GM19397 (cell line): ENCODE data around the gene ZNF638.
"Not testable (repeated sequence)": the region's sequence is repeated elsewhere in the genome, so short reads cannot be mapped to it uniquely, and the experiment has no call there.

Experiments
- ATAC-seq: cut with Tn5 transposase; IDR thresholded peaks from one replicate; pipeline ENCODE4 v1.9.1; 2021; ENCODE audit warnings: mild to moderate bottlenecking, moderate library complexity; ENCODE audit not compliant: unreplicated experiment

Gene ZNF638

DNA sequence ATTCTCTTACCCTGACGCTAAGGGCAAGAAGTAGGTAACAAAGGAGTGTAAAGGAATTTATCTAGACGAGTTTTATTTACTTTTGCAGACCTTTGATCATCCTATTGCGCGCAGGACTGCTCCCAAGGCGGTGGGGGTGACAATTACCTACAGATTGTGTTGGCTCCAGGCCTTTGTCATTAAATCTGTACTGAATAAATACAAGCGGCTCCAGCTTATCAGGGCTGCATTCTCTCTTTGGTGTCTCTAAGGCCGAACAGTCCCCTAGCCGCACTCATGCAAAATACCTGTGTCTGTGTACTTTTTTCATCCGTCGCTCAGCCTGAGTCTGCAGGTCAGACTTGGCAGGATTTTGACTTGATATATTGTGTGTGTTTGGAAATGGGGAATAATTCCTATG, 63.9 kb downstream of the ZNF638 start:
- no peak for ATAC-seq

DNA sequence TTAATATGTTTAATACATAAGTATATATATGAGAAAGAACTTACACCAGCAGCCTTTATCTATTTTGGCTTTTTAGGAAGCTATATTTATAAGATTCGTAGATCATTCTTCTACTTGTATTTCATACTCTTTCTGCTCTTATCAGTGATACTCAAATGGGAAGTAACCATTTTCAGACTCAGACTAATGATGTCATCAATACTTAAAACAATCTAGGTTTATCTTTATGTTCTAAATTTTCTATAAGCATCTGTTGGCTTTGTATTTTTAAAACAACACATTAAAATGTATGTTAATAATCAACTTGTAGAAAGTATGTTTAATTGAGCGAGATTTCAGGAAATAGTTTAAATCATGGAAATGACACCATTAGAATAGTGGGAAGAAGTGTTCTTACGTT, 70.8 kb downstream of the ZNF638 start:
- no peak for ATAC-seq

DNA sequence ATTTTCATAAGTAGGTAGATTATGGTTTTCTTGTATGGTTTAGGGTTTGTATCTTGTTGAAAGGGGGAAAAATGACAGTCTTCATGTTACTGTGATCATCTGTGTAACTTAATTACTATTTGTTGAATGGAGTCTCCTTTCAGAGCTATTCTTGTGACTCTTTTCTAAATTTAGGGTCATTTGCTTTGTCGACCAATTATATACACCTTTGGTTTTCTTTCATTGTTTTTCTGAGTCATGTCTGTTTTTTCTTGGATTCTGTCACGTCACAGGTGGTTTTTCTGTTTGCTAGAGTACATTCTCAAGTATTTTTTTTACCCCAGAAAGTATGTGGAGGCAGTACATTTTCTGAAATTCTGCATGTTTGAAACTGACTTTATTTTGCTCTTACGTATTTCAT, 78.0 kb downstream of the ZNF638 start:
- no peak for ATAC-seq

DNA sequence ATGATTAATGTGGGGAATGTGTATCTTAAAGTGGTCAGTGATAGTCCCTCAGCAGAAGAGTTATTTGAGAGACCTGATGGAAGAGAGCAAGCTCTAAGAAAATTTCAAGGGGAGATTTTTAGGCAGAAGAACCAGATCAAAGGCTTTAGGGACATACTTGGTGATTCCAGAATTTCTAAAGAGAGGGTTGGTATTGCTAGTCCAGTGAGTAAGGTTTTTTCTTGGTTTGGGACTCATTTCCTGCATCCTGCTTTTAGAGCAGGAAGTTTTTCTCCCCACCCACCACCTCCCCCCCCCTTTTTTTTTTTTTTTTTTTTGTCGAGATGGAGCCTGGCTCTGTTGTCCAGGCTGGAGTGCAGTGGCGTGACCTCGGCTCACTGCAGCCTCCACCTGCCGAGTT, 79.1 kb downstream of the ZNF638 start:
- ATAC-seq: no peak

DNA sequence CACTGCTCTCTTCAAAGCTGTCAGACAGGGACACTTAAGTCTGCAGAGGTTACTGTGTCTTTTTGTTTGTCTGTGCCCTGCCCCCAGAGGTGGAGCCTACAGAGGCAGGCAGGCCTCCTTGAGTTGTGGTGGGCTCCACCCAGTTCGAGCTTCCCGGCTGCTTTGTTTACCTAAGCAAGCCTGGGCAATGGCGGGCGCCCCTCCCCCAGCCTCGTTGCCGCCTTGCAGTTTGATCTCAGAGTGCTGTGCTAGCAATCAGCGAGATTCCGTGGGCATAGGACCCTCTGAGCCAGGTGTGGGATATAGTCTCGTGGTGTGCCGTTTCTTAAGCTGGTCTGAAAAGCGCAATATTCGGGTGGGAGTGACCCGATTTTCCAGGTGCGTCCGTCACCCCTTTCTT, 85.3 kb downstream of the ZNF638 start:
- ATAC-seq: not testable (repeated sequence)

DNA sequence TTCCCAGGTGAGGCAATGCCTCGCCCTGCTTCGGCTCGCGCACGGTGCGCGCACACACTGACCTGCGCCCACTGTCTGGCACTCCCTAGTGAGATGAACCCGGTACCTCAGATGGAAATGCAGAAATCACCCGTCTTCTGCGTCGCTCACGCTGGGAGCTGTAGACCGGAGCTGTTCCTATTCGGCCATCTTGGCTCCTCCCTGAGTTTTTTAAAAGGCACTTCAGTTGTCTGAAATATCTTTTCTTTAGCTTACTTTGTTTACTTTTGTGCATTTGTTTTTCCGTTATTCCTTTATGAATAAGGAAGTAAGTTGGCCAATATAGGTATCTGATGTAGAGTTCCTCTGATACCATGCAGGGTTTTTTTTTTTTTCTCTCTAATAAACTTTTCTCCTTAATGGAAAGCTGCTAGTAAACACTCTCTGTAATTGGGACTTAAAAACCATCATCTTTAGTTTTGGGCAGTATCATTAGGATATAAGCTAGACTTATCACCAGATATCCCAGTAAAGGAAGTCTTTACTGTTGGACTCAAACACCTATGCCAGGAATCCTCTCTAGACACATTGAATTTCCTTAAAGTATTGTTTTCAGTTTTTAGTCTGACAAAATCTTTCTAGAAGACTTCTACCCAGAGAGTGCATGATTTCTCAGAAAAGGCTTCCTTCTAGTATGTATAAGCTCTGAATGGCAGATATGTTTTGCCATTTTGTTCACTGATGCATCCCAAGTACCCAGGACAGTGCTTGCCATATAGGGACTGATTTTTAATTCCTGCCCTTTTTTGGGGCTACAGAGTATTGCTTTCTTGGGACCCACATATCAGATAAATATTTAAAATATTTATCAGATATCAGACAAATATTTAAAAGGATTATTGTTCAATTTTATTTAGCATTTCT, 86.0 kb downstream of the ZNF638 start:
- no peak for ATAC-seq

DNA sequence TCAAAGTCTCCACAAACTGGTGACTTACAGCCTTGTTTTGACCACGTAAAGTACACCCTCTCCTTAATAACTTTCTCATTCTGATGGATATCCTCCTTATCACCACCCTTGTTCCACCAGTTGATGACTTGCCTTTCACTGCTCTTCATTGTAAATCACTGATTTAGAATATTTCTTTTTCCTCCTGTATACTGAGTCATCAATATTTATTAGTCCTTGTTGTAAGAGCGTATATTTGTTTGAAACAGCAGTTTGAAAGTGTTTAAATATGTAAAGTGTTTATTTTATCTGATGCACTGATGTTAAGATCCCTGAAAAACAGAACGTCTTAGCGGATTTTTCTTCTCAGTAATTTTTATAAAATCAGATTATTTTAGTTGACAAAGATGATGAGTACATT, 87.6 kb downstream of the ZNF638 start:
- ATAC-seq: no peak

DNA sequence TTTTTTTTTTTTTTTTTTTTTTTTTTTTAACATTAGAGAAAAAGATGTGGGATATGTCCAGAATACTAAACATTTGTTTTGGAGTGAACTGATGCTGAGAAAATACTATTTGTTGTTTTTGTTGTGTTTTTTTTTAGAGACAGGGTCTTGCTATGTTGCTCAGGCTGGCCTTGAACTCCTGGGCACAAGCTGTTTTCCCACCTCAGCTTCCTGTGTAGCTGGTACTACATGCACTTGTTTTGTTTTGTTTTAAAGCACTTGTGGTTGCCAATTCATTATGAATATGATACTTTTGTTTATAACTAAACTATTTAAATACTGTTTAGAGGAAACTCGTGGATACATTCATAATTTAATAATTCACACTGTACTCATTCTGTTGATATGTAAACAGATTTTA, 88.4 kb downstream of the ZNF638 start:
- no peak for ATAC-seq

DNA sequence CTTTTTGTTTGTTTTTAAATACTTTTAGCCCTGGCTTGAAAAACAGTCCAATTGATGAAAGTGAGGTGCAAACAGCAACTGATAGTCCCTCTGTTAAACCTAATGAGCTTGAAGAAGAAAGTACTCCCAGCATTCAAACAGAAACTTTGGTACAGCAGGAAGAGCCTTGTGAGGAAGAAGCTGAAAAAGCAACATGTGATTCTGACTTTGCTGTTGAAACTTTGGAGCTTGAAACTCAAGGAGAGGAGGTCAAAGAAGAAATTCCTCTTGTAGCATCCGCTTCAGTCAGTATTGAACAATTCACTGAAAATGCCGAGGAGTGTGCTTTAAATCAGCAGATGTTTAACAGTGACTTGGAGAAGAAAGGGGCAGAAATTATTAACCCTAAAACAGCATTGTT, 91.2 kb downstream of the ZNF638 start:
- ATAC-seq: no peak

DNA sequence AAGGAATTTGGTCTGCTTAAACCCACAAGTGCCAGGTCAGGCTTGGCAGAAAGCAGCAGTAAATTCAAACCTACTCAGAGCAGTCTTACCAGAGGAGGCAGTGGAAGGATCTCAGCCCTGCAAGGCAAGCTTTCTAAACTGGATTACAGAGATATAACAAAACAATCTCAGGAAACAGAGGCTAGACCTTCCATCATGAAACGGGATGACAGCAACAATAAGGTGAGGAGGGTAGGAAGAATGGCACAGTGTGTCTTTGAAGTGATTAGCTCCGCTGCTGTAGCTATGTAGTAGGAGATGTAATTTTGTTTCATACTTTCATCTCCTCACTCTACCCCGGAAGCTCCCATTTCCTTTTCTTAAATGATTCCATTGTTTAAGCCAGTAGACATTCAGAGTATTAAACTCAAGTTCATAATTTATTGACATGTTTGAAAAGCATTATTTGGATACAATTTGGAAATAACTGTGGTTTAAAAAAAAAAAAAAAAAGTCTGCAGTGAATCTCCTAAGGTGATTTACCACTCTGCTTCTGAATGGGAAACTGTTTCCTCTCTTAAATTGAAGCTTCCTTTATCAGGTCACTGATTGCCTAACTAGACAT, 92.3 kb downstream of the ZNF638 start:
- no peak for ATAC-seq

DNA sequence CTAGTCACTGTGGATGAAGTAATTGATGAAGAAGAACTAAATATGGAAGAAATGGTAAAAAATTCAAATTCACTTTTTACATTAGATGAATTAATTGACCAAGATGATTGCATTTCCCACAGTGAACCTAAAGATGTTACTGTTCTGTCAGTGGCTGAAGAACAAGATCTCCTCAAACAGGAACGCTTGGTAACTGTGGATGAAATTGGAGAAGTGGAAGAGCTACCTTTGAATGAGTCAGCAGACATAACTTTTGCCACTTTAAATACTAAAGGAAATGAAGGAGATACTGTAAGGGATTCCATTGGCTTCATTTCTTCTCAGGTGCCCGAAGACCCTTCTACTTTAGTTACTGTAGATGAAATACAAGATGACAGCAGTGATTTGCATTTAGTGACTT, 95.1 kb downstream of the ZNF638 start:
- ATAC-seq: no peak

DNA sequence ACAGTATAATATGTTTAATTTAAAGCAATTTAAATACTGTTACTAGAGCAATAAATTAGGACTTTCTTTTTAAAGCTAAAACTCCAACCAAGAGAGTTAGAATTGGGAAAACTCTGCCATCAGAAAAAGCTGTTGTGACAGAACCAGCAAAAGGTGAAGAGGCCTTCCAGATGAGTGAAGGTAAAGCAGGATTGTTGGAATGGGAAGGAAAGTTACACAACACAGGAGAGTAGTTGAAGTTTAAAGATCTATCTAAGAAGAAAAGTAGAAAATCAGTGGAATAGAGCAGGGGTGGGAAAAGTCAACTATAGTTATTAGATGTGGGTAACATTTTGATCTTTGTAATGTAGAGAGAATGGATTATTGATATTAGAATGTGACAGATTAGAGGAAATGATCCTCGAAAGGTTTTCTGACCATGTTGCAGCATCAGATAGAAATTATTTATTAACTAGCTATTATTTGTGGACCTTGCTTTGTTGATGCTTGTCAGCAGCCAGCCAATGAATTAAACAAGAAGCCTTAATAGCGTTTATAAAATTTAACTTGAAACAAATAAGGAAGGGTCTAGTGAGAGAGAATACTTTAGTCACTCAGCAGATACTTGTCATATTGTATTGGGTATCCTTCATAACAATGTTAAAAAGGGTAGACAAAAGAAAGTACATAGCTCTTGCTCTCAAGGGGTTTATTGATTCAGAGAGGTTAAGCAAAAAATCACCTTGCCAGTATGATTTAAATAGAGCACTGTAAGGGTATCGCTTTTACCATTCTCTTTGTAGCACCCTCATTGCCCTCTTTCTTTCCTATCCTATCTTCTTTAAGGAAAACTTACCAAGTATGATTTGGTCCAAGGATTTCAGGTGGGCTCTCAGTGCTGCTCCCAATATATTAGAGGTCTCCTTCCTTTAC, 97.1 kb downstream of the ZNF638 start:
- no peak for ATAC-seq

DNA sequence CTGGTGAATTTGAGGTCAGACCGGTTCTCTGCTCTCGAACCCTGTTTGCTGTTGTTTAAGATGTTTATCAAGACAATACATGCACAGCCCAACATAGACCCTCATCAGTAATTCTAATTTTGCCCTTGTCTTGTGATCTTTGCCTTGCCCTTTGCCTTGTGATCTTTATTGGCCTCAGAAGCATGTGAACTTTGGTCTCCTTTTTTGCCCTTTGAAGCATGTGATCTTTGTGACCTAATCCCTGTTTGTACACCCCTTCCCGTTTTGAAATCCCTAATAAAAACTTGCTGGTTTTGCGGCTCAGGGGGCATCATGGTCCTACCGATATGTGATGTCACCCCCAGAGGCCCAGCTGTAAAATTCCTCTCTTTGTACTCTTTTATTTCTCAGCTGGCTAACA, 113.6 kb downstream of the ZNF638 start:
- not testable (repeated sequence) for ATAC-seq

DNA sequence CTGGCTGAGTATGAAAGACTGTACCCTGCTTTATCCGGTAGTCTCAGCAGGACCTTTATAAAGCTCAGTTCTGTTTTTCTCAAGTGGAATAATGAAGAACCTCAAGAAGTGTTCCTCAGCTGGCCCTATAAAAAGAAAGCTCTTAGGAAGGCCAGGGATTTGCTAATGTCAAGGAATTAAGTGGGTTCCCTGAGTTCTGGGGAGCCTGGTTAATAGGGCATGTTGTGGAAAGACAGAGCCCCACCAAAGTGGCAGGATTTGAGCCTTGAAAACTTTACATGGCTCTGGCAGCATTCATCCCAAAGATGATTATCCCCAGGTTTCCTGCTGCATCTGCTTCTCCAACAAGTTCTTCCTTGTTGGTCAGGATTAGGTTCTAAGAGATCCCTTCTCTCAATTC, 114.9 kb downstream of the ZNF638 start:
- no peak for ATAC-seq

DNA sequence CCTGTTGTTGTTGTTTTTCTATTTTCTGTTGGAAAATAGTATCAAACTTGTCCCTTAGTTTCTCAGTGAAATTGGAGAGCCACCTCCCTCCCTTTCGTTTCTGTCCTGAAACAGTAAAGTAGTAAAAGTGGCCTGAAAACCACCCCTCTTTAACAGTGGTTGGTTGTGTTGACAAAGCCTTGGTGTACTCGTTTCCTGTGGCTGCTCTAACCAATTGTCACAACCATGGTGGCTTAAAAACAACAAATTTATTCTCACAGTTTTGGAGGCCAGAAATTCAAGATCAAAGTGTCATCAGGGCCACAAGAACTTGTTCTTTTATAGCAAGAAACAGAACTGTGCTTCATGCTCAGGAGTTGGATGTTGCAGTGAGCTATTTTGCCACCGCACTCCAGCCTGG, 117.8 kb downstream of the ZNF638 start:
- no peak for ATAC-seq

DNA sequence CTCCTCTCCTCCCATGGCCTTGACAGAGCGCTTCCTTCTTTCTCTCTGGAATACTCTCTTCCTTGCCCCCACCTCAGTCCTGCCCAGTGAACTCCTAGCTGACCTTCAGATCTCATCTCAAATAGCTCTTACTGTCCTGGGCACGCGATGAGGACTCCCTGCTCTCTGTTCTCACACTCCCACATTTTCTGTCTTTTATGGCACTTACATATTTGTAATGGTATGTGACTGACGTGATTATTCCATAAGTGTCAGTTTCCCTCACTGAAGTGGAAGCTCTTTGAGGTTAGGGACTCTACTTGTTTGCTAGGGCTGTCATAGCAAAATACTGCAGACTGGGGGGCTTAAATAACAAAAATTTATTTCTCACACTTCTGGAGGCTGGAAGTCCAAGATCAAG, 120.1 kb downstream of the ZNF638 start:
- no peak for ATAC-seq

DNA sequence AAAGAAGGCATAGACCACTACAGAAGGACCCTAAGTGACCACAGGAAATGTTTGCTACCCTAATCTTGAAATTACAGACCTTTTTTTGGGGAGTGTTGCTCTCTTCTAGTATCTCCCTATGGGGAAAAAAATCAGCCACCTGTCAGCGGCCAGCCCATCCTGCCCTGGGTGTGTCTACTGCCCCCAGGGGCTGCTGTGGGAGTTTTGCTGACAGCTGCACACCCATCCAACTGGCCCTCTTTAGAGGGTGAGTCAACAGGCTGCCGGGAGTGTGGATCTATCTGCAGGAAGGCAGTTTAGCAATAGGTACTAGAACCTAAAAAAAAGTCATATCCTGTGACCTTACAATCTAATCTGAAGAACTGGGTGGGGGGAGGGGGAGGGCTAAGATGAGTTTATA, 121.0 kb downstream of the ZNF638 start:
- no peak for ATAC-seq

DNA sequence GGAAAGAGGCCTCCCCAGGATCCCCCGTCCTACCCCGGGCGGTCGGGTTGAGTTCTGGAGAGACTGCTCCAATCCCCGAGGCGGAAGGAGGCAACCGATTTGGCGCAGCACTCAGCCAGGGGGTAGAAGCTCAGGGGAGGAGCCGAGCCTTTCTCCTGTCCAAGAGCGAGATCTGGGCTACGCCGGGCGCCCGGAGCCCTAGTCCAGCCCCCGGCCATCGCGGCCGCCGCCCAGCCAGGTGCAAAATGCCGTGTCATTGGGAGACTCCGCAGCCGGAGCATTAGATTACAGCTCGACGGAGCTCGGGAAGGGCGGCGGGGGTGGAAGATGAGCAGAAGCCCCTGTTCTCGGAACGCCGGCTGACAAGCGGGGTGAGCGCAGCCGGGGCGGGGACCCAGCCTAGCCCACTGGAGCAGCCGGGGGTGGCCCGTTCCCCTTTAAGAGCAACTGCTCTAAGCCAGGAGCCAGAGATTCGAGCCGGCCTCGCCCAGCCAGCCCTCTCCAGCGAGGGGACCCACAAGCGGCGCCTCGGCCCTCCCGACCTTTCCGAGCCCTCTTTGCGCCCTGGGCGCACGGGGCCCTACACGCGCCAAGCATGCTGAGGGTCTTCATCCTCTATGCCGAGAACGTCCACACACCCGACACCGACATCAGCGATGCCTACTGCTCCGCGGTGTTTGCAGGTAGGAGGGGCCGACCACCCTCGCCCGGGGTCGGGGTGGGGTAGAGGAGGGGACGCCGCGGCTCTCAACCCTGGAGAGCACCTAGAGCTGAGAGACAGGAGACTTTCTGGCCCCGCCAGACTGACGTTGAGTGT, 122.0 kb downstream of the ZNF638 start, which contains the start of gene DYSF:
Gene DYSF, plus strand, starts transcription at position 158 of the 817 bp plus-strand sequence.
- ATAC-seq: no peak

DNA sequence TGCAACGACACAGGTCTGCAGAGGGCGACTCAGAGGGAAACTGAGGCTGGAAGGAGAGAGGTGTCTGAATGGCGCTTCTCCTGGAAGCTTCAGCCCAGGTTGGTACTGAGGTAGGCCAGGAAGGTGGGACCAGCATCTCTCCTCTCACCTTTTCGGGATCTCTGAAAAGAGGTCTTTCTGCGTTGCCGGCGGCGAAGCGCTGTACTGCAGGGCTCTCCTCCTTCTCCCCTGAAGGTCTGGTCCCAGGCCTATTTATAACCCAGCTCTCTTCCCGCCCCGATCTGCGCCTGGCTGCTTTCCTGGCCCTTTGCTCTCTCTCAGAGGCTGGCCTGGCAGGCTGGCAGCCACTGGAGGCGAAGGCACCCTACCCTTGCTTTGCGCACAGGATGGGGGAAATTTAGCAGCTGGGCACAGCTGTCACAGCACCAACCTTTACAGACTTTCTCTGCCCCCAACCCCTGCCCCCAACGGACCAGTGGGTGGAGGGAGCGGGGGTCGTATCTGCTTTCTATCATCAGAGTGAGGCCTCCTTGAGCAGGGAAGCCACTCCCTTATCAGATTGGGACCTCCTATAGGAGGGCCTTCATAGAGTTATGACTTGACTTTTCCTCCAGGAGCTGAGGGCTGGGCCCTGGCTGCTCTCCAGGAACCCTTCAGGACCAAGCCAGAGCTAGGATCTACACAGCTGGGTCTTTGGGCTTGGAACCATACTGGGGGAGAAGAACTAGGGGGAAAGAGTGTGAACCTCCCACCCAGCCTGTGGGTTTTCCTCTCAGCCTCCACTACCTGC, 122.8 kb downstream of the ZNF638 start:
- no peak for ATAC-seq
